Type B pancreatic cell (in vitro differentiated cells): ENCODE data around the gene KAZN. TPM values are rescaled to one million over a fixed set of nuclear protein-coding genes. Genes with fewer than 3 reads are reported as not detected.
A peak's percentile ranks its signal among the peaks of the same experiment; 100 is the strongest.

Source experiments
- DNase-seq: peaks from one replicate; pipeline ENCODE4 v3.0.0; 2021; ENCODE audit warnings: mixed read lengths; ENCODE audit not compliant: unreplicated experiment; ENCODE audit errors: extremely low spot score
- H3K27ac Mint-ChIP-seq: 2 replicates; pipeline ENCODE4 v1.8.0; 2021; ENCODE audit warnings: mild to moderate bottlenecking, mixed read lengths
- H3K27me3 Mint-ChIP-seq: 2 replicates; pipeline ENCODE4 v1.8.0; 2021; ENCODE audit warnings: mixed read lengths
- H3K36me3 Mint-ChIP-seq: 2 replicates; pipeline ENCODE4 v1.8.0; 2021; ENCODE audit warnings: mixed read lengths
- H3K4me1 Mint-ChIP-seq: one replicate; pipeline ENCODE4 v1.8.0; 2021; ENCODE audit warnings: mixed read lengths; ENCODE audit not compliant: unreplicated experiment
- H3K4me3 Mint-ChIP-seq: 2 replicates; pipeline ENCODE4 v1.8.0; 2021; ENCODE audit warnings: mild to moderate bottlenecking, mixed read lengths
- H3K9me3 Mint-ChIP-seq: 2 replicates; pipeline ENCODE4 v1.8.0; 2021; ENCODE audit warnings: mixed read lengths
- total RNA-seq: library from RNA; stranded (reverse); gene quantifications from 2 replicates; pipeline ENCODE4 v1.2.1, GENCODE V29; 2021; ENCODE audit warnings: low replicate concordance
- TF ChIP-seq, protein P1 (sequence below): fragments of 200-600 bp; sonication (generic); conservative IDR thresholded peaks from 2 replicates; pipeline ENCODE4 v1.5.0; 2021; ENCODE audit warnings: antibody characterized with exemption, mild to moderate bottlenecking

The KAZN gene
- total RNA-seq, 1 donor from 2014 or later: 33.7 TPM

- H3K27me3 Mint-ChIP-seq: no peaks in the 10 kb centered on the region
- H3K36me3 Mint-ChIP-seq: no peaks in the 10 kb centered on the region
- TF ChIP-seq, protein P1, sequence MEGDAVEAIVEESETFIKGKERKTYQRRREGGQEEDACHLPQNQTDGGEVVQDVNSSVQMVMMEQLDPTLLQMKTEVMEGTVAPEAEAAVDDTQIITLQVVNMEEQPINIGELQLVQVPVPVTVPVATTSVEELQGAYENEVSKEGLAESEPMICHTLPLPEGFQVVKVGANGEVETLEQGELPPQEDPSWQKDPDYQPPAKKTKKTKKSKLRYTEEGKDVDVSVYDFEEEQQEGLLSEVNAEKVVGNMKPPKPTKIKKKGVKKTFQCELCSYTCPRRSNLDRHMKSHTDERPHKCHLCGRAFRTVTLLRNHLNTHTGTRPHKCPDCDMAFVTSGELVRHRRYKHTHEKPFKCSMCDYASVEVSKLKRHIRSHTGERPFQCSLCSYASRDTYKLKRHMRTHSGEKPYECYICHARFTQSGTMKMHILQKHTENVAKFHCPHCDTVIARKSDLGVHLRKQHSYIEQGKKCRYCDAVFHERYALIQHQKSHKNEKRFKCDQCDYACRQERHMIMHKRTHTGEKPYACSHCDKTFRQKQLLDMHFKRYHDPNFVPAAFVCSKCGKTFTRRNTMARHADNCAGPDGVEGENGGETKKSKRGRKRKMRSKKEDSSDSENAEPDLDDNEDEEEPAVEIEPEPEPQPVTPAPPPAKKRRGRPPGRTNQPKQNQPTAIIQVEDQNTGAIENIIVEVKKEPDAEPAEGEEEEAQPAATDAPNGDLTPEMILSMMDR: no peak
Observed at GRCh38 chr1:14878124-14878523, 279.6 kb downstream of the KAZN start.

DNA sequence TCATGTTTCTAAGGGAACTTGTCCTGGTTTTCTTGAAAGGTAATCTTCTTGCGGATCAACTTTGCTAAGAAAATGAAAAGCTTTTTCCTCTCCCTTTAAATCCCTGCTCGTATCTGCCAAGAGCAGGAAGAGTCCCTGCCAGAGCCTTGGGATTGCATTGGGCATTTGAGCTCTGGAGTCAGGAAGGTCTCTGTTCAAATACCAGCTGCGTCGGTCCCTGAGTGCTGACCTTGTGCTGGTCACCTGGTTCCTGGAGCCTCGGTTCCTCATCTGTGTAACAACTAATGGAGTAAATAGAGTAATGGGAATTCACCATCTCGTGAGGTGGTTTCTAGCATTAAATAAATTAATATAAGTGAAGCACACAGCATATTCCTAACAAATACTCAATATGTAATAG lies 280.5 kb downstream of the KAZN start:
- Mint-ChIP-seq H3K4me3 (no peak overlapping the region), H3K4me1 (peaks cover 23% of the 10 kb centered on the region), H3K9me3 (peaks cover 5% of the 10 kb centered on the region), H3K27me3 (no peaks in the 10 kb centered on the region), H3K27ac (peak overlapping the region; percentile 50), H3K36me3 (no peaks in the 10 kb centered on the region)
- TF ChIP-seq, protein P1: no peak
- DNase-seq: no peak

More at GRCh38 chr1:14878124-14878523, 279.6 kb downstream of the KAZN start:
- DNase-seq: no peak
- Mint-ChIP-seq H3K9me3 (peaks cover 5% of the 10 kb centered on the region), H3K27ac (peak overlapping the region; percentile 35), H3K4me1 (peaks cover 23% of the 10 kb centered on the region), H3K4me3 (no peak overlapping the region)

- Mint-ChIP-seq H3K4me3 (peak overlapping the region; percentile 1), H3K36me3 (peaks cover 3% of the 10 kb centered on the region), H3K27ac (peak overlapping the region; percentile 83), H3K4me1 (peaks cover 25% of the 10 kb centered on the region), H3K9me3 (peaks cover 5% of the 10 kb centered on the region), H3K27me3 (no peaks in the 10 kb centered on the region)
- TF ChIP-seq, protein P1: no peak
- DNase-seq: no peak
Observed at GRCh38 chr1:14880456-14881316, 282.2 kb downstream of the KAZN start.

GRCh38 chr1:14881775-14882672 lies 283.5 kb downstream of the KAZN start:
- H3K4me1 Mint-ChIP-seq: peaks cover 22% of the 10 kb centered on the region
- no peak overlapping the region for H3K4me3 Mint-ChIP-seq
- H3K27ac Mint-ChIP-seq: peak overlapping the region; percentile 78
- TF ChIP-seq, protein P1: no peak
- DNase-seq: no peak
- H3K27me3 Mint-ChIP-seq: no peaks in the 10 kb centered on the region
- H3K9me3 Mint-ChIP-seq: peaks cover 5% of the 10 kb centered on the region
- H3K36me3 Mint-ChIP-seq: peaks cover 4% of the 10 kb centered on the region

- DNase-seq: no peak
- Mint-ChIP-seq H3K36me3 (peaks cover 4% of the 10 kb centered on the region), H3K4me3 (no peak overlapping the region)
Observed at GRCh38 chr1:14884614-14885175, 286.2 kb downstream of the KAZN start.

More at GRCh38 chr1:14884614-14885175, 286.2 kb downstream of the KAZN start:
- TF ChIP-seq, protein P1: no peak
- Mint-ChIP-seq H3K9me3 (peaks cover 5% of the 10 kb centered on the region), H3K27me3 (no peaks in the 10 kb centered on the region), H3K4me1 (peaks cover 28% of the 10 kb centered on the region), H3K27ac (no peak overlapping the region)
